RWPE1 (cell line): ENCODE measurements around the gene CTBP2.

Experiments
- CTCF ChIA-PET: fragments of 350-600 bp; sonication (Branson Sonifier 250); formaldehyde crosslinking; extraction: SDS; loops from one replicate; lab custom pipeline; 2021; lab: Yijun Ruan, JAX
- POLR2A ChIA-PET: fragments of 400-600 bp; formaldehyde crosslinking; extraction: SDS; loops from one replicate; lab custom pipeline; 2020; ENCODE audit warnings: antibody characterized with exemption; ENCODE audit not compliant: low non-redundant PET; lab: Yijun Ruan, JAX
- DNase-seq: peaks from one replicate; pipeline ENCODE4 v3.0.0; 2012; ENCODE audit warnings: low spot score
- H3K27ac ChIP-seq: fragments of 450-650 bp; 2 replicates; pipeline ENCODE4 v1.5.1; 2017
- TF ChIP-seq, protein P1 (sequence below): fragments of 450-650 bp; conservative IDR thresholded peaks from 2 replicates; pipeline ENCODE4 v1.5.1; 2017; ENCODE audit warnings: low read depth, mild to moderate bottlenecking

CTBP2 gene

DNA sequence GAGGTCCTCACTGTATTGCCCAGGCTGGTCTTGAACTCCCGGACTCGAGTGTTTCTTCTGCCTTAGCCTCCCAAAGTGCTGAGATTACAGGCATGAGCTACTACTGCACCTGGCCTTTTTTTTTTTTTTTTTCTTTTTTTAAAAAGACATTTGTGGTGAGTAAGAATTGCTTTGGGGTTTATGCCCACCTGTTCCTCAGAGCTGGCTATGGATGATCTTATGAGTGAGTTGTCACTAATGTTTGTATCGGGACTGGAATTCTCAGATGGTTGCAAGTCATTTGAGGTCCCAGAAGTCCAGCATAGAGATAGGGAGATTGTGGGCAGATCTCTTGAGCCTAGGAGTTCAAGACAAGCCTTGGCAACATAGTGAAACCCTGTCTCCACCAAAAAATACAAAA lies 183.2 kb downstream of the CTBP2 start:
- TF ChIP-seq, protein P1, sequence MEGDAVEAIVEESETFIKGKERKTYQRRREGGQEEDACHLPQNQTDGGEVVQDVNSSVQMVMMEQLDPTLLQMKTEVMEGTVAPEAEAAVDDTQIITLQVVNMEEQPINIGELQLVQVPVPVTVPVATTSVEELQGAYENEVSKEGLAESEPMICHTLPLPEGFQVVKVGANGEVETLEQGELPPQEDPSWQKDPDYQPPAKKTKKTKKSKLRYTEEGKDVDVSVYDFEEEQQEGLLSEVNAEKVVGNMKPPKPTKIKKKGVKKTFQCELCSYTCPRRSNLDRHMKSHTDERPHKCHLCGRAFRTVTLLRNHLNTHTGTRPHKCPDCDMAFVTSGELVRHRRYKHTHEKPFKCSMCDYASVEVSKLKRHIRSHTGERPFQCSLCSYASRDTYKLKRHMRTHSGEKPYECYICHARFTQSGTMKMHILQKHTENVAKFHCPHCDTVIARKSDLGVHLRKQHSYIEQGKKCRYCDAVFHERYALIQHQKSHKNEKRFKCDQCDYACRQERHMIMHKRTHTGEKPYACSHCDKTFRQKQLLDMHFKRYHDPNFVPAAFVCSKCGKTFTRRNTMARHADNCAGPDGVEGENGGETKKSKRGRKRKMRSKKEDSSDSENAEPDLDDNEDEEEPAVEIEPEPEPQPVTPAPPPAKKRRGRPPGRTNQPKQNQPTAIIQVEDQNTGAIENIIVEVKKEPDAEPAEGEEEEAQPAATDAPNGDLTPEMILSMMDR: no peak
- DNase-seq: no peak
- H3K27ac ChIP-seq: no peak overlapping the region
- CTCF ChIA-PET: no interaction called here
- POLR2A ChIA-PET: no interaction called here

DNA sequence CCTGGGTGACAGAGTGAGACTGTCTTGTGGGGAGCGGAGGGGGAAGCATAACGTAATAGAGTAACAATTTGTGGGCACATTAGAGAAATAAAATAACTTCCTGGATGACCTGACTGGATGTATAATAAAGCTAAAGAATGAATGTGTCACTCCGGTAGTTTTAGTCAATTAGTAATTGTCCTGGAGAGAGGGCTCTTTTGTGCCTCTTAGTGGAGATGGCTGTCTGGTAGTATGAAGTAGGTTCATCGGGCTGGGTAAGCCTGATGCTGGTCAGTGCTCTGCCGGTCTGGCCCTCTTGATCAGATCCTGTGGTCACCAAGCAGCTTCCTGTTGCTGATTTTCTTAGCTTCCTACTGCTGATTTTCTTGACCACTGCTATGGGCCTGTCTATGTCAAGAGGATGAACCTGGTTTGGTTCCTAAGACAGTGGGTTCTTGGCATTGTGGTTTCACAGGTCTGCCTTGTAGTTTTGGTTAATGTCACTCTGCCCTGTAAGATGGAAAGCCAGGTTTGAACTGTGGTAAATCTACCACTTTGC lies 184.3 kb downstream of the CTBP2 start:
- H3K27ac ChIP-seq: no peak overlapping the region
- TF ChIP-seq, protein P1: no peak
- no peak for DNase-seq
- CTCF ChIA-PET: interaction anchor here (0.5 to 0.8 kb wide), 3 partner anchors 377 to 554 kb away, joined by 3 read pairs; no protein-coding TSS in a partner anchor
- POLR2A ChIA-PET: no interaction called here

DNA sequence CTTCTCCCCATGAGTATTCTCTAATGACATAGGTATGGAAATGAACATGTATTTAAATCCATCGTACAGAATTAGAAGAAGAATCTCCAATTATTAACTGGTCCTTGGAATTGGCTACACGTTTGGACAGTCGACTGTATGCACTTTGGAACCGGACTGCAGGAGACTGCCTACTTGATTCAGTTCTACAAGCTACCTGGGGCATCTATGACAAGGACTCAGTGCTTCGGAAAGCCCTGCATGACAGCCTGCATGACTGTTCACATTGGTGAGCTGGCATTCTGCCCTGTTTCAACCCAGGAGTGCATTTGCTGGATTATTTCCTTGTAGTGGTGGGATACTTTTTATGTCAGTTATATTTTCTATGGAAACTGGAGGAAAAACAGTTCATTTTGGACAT lies 186.2 kb downstream of the CTBP2 start:
- H3K27ac ChIP-seq: no peak overlapping the region
- CTCF ChIA-PET: no interaction called here
- no peak for DNase-seq
- POLR2A ChIA-PET: no interaction called here
- TF ChIP-seq, protein P1: no peak

DNA sequence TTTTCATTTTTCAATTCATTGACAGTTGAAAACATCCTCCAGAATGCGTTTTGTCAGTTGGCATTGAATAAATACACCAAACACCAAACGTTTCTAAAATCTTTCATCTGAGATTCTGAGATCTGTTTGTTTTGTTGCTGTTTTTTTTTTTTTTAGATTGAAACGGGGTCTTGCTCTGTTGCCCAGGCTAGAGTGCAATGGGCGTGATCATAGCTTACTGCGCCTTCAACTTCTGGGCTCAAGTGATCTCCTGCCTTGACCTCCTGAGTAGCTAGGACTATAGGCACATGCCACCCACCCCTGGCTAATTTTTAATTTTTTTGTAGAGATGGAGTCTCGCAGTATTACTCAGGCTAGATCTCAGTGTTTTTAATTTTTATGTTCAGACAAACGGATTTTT lies 187.7 kb downstream of the CTBP2 start:
- no peak overlapping the region for H3K27ac ChIP-seq
- ChIA-PET CTCF (interaction anchor here (0.6 to 0.9 kb wide), 3 partner anchors 76 to 92 kb away, joined by 3 to 4 read pairs (median 3); no protein-coding TSS in a partner anchor), POLR2A (no interaction called here)
- no peak for DNase-seq
- TF ChIP-seq, protein P1: no peak

DNA sequence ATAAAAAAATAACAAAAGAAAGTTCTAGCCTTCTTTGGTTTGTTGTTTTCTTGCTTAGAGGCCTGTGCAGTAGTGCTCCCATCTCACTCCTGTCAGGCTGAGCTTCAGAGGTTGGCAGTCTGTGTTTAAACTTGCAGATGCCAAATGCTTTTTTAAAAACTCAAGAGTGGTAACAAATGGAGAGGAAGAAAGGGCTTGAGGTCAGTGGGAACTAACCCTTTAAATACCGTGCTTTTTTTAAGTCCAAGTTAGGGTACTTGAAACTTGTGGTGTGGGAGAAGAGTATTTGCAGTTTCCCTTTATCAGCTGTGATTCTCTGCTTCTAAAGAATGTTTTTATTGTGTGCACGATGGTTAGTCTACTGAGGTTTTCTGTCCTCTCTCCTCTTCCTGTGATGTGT lies 189.1 kb downstream of the CTBP2 start:
- H3K27ac ChIP-seq: no peak overlapping the region
- DNase-seq: no peak
- ChIA-PET CTCF (interaction anchor here (0.6 to 0.7 kb wide), 3 partner anchors 38 to 465 kb away, joined by 3 to 4 read pairs (median 3); no protein-coding TSS in a partner anchor), POLR2A (no interaction called here)
- TF ChIP-seq, protein P1: no peak

DNA sequence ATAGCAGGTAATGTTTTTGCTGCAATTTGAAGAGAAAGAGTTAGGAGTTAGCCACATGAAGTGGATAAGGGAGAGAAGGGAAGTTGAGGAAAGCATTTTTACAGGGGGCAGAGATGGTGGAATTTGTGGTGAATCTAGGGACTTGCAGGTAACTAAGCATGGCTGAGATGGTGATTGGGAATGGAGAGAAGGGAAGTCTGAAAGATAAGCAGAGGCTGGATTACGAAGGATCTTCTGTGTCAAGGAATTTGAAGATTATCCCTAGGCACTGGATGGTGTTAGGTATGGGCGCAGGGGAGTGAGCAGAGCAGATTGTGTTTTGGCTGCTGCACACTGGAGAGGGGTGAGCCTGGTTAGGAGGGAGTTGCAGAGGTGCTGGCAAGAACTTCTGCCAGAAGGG lies 193.1 kb downstream of the CTBP2 start:
- H3K27ac ChIP-seq: no peak overlapping the region
- CTCF ChIA-PET: interaction anchor here (0.6 kb wide), 1 partner anchor 145 kb away, joined by 3 read pairs; no protein-coding TSS in a partner anchor
- no peak for DNase-seq
- POLR2A ChIA-PET: no interaction called here
- TF ChIP-seq, protein P1: no peak
